Pancreas (tissue), 10 donors: ENCODE results near the gene CLNK. TPM values are rescaled to one million over a fixed set of nuclear protein-coding genes. Genes with fewer than 3 reads are reported as not detected.

Experiments
- ATAC-seq, 4 donors: fragments of 200-7000 bp; cut with Tn5 transposase; one replicate each; pipeline versions ENCODE4 v1.8.0 to v1.9.1; 2020; ENCODE audit warnings: mild to moderate bottlenecking in 4 of 4, moderate library complexity in 4 of 4
- DNase-seq, 6 donors: peaks; one replicate each; pipeline ENCODE4 v3.0.0-alpha.2; 2020
- FAIRE-seq: peaks from 2 replicates; lab custom pipeline; 2012; peaks lifted over from hg19 to GRCh38; lab: Jason Lieb, UNC
- H3K27ac ChIP-seq, 4 donors: fragments of 200-600 bp; sonication (generic); 1 replicate in 3 of 4; 2 replicates in 1 of 4; pipeline versions ENCODE4 v1.5.0 to v1.8.0; 2020
- H3K27me3 ChIP-seq, 4 donors: fragments of 200-600 bp; one replicate each; pipeline ENCODE4 v1.8.0; 2021
- H3K36me3 ChIP-seq, 3 donors: fragments of 200-600 bp; sonication (generic) in 1 of 3; one replicate each; pipeline versions ENCODE4 v1.5.0 to v1.8.0; 2020 to 2021
- H3K4me1 ChIP-seq, 3 donors: fragments of 200-600 bp; one replicate each; pipeline ENCODE4 v1.8.0; 2021
- H3K4me3 ChIP-seq, 4 donors: fragments of 200-600 bp; sonication (generic) in 2 of 4; one replicate each; pipeline versions ENCODE4 v1.5.0 to v1.8.0; 2020 to 2021
- H3K9me3 ChIP-seq, 4 donors: fragments of 200-600 bp; one replicate each; pipeline ENCODE4 v1.8.0; 2021
- CTCF ChIP-seq, 4 donors: fragments of 200-600 bp; sonication (generic) in 3 of 4; IDR thresholded peaks; one replicate each; pipeline versions ENCODE4 v1.5.0 to v1.8.0; 2021; ENCODE audit warnings: antibody characterized with exemption in 4 of 4
- WGBS, 2 donors: extraction: QIAGEN DNeasy Blood & Tissue Kit; methylation state at CpG; one replicate each; pipeline ENCODE4 v1.1.7; 2013; 5-methylcytosine and 5-hydroxymethylcytosine counted together
- intact Hi-C, 3 donors: fragments of 100-400 bp; cut with DNase I; formaldehyde crosslinking; loops; one replicate each; pipeline versions ENCODE4 v1.11.1 to v1.14.2; 2022
- polyA plus RNA-seq, 2 donors: library from polyadenylated mRNA; stranded (reverse); fragments of 200-250 nt; gene quantifications; one replicate each; pipeline ENCODE4 v1.2.3, GENCODE V29; 2013
- total RNA-seq, 6 donors: library from RNA; stranded (reverse); fragmentation: NEBNext Ultra II Directional in 4 of 6; extraction: Animal tissue kit (Norgen Biotek cat#: 25700) in 4 of 6; gene quantifications; one replicate each; pipeline versions ENCODE4 v1.2.1 to v1.2.4, GENCODE V29; 2021 to 2023
- donor health status: healthy with polysubstance abuse.
- donor health status: DM: no; HTN: no; CAD: no; lungs with moderate emphysema.
- donor health status: DM: no; HTN: no; CAD: no.
- donor health status: control.
- donor health status: control.
- donor health status: Bipolar disorder and iron deficiency.
- donor health status: DM: yes; HTN: yes; CAD: no.
- donor health status: DM: no; HTN: no; CAD: no.
- donor health status: DM: no; HTN: no; CAD: no.
- donor health status: DM: yes; HTN: yes; CAD: no.

CLNK gene
- total and polyA plus RNA-seq, 8 donors: 0.02 to 0.19 (median 0.09) TPM; not detected in 2

- no peak for TF ChIP-seq CTCF (IDR thresholded peaks at IDR 0.05)
- WGBS, 2 donors: 65 to 81% methylated on average over 11 of the region's 11 CpGs
- no peaks in the 10 kb centered on the region for H3K36me3 ChIP-seq
- DNase-seq (no peak), FAIRE-seq (no peak), ATAC-seq (no peak)
- peaks cover 0 to 25% (median 7%) of the 10 kb centered on the region in 4 donors for H3K27me3 ChIP-seq
- H3K9me3 ChIP-seq: no peaks in the 10 kb centered on the region
- intact Hi-C loops: no loop called here
- no peaks in the 10 kb centered on the region for H3K4me1 ChIP-seq
- no peak overlapping the region for H3K4me3 ChIP-seq
- H3K27ac ChIP-seq: no peak overlapping the region
Observed at GRCh38 chr4:10460313-10461047, 224.1 kb downstream of the CLNK start.

DNA sequence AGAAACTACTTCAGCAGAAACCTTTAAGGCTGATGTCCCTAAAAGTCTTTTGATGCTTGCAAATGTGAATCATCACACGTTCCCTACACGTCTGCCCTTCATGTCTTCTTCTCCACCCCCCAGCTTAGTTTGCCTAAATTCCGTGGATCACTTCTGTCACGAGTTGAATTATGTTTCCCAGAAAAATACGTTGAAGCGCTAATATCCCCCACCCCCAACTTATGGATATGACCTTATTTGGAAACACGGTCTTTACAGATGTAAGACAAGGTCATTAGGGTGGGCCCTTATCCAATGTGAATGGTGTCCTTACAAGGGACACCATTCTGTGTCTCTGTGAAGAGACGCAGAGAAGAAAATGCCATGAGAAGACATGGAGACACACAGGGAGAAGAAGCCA, 225.3 kb downstream of the CLNK start:
- FAIRE-seq (no peak), ATAC-seq (no peak), DNase-seq (no peak)
- TF ChIP-seq CTCF (IDR thresholded peaks at IDR 0.05): no peak
- no peak overlapping the region for H3K27ac ChIP-seq
- no peaks in the 10 kb centered on the region for H3K9me3 ChIP-seq
- H3K36me3 ChIP-seq: no peaks in the 10 kb centered on the region
- H3K4me3 ChIP-seq: no peak overlapping the region
- H3K27me3 ChIP-seq: peaks cover 0 to 22% (median 7%) of the 10 kb centered on the region in 4 donors
- 70 to 78% methylated on average over 8 of the region's 8 CpGs for WGBS, 2 donors
- no peaks in the 10 kb centered on the region for H3K4me1 ChIP-seq
- intact Hi-C loops: no loop called here

DNA sequence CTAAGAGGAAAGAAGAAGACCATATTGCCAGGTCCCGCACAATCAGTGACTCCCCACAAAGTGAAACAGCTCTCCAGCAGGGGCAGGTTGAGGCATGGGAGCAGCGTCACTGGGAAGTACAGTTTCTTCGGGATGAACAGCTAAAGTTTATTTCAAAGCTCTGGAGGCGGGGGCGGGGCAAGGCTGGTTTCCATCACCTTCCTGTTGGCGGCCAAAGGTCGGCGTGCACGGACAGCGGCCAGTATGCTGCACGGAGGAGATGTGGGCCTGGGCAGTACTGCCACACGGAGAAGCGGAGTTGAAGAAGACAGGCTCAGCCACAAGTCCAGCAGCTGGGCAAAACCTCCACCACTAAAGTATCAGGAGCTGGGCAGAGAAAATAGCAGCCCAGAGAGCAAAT, 226.4 kb downstream of the CLNK start:
- Histone ChIP-seq H3K9me3 (no peaks in the 10 kb centered on the region), H3K36me3 (no peaks in the 10 kb centered on the region), H3K4me1 (no peaks in the 10 kb centered on the region), H3K27ac (no peak overlapping the region), H3K4me3 (no peak overlapping the region), H3K27me3 (peaks cover 0 to 18% (median 7%) of the 10 kb centered on the region in 4 donors)
- TF ChIP-seq CTCF (IDR thresholded peaks at IDR 0.05): no peak
- FAIRE-seq: no peak
- intact Hi-C loops: no loop called here
- no peak for DNase-seq
- WGBS, 2 donors: 52 to 55% methylated on average over 13 of the region's 13 CpGs
- no peak for ATAC-seq

DNA sequence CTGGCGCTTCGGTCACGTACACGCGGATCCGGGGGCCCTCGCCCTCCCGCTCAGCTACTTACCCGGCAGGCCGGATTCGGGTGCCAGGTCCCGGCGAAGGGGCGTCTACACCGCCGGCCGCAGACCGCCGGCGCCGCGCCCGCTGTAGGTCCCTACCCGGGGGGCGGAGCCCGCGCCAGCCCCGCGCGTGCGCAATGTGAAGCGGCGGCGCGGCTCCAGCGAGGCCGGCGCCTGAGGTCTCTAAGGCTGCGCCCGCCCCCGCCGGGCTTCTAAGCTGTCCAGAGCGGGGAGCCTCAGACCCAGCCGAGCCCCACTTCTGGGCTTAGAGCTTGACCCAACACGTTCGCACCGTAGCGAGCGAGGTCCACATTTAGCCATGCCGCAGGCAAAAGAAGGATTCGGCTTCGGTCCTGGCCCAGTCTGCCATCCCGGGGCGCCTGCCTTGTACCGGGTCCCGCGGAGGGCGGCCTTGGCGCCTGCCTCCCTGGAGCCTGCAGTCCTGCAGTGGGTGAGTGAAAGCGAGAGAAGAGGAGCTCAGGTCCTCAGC, 227.2 kb downstream of the CLNK start, which contains the start of gene ZNF518B:
Gene ZNF518B, minus strand, starts transcription at position 172 of the 547 bp plus-strand sequence. CDS start 11,098 bp downstream, outside the sequence.
- peak; percentile 86 to 90 (median 87) for ATAC-seq
- no peak for FAIRE-seq
- peak within 1 kb of the TSS; percentile 31 to 51 (median 40) for H3K4me3 ChIP-seq
- peak; percentile 29 to 86 (median 52) for DNase-seq
- WGBS, 2 donors: 5 to 9% methylated on average over 54 to 60 of the region's 60 CpGs
- H3K4me1 ChIP-seq: no peaks in the 10 kb centered on the region
- intact Hi-C loops: no loop called here
- H3K27ac ChIP-seq: no peak within 1 kb of the TSS
- peaks cover 0 to 16% (median 7%) of the 10 kb centered on the region in 4 donors for H3K27me3 ChIP-seq
- H3K9me3 ChIP-seq: no peaks in the 10 kb centered on the region
- no peak for TF ChIP-seq CTCF (IDR thresholded peaks at IDR 0.05)
- H3K36me3 ChIP-seq: no peaks in the 10 kb centered on the region
